Pancreas (tissue), 10 donors: Measurements from ENCODE around the gene MAPK8. TPM values are rescaled to one million over a fixed set of nuclear protein-coding genes. Genes with fewer than 3 reads are reported as not detected.
"Not testable (repeated sequence)": the region's sequence is repeated elsewhere in the genome, so short reads cannot be mapped to it uniquely, and the experiment has no call there.

ENCODE experiments used
- ATAC-seq, 4 donors: fragments of 200-7000 bp; cut with Tn5 transposase; one replicate each; pipeline versions ENCODE4 v1.8.0 to v1.9.1; 2020; ENCODE audit warnings: mild to moderate bottlenecking in 4 of 4, moderate library complexity in 4 of 4
- DNase-seq, 6 donors: peaks; one replicate each; pipeline ENCODE4 v3.0.0-alpha.2; 2020
- FAIRE-seq: peaks from 2 replicates; lab custom pipeline; 2012; peaks lifted over from hg19 to GRCh38; lab: Jason Lieb, UNC
- H3K27ac ChIP-seq, 4 donors: fragments of 200-600 bp; sonication (generic); 1 replicate in 3 of 4; 2 replicates in 1 of 4; pipeline versions ENCODE4 v1.5.0 to v1.8.0; 2020
- H3K27me3 ChIP-seq, 4 donors: fragments of 200-600 bp; one replicate each; pipeline ENCODE4 v1.8.0; 2021
- H3K36me3 ChIP-seq, 3 donors: fragments of 200-600 bp; sonication (generic) in 1 of 3; one replicate each; pipeline versions ENCODE4 v1.5.0 to v1.8.0; 2020 to 2021
- H3K4me1 ChIP-seq, 3 donors: fragments of 200-600 bp; one replicate each; pipeline ENCODE4 v1.8.0; 2021
- H3K4me3 ChIP-seq, 4 donors: fragments of 200-600 bp; sonication (generic) in 2 of 4; one replicate each; pipeline versions ENCODE4 v1.5.0 to v1.8.0; 2020 to 2021
- H3K9me3 ChIP-seq, 4 donors: fragments of 200-600 bp; one replicate each; pipeline ENCODE4 v1.8.0; 2021
- CTCF ChIP-seq, 4 donors: fragments of 200-600 bp; sonication (generic) in 3 of 4; IDR thresholded peaks; one replicate each; pipeline versions ENCODE4 v1.5.0 to v1.8.0; 2021; ENCODE audit warnings: antibody characterized with exemption in 4 of 4
- WGBS, 2 donors: extraction: QIAGEN DNeasy Blood & Tissue Kit; methylation state at CpG; one replicate each; pipeline ENCODE4 v1.1.7; 2013; 5-methylcytosine and 5-hydroxymethylcytosine counted together
- intact Hi-C, 3 donors: fragments of 100-400 bp; cut with DNase I; formaldehyde crosslinking; loops; one replicate each; pipeline versions ENCODE4 v1.11.1 to v1.14.2; 2022
- polyA plus RNA-seq, 2 donors: library from polyadenylated mRNA; stranded (reverse); fragments of 200-250 nt; gene quantifications; one replicate each; pipeline ENCODE4 v1.2.3, GENCODE V29; 2013
- total RNA-seq, 6 donors: library from RNA; stranded (reverse); fragmentation: NEBNext Ultra II Directional in 4 of 6; extraction: Animal tissue kit (Norgen Biotek cat#: 25700) in 4 of 6; gene quantifications; one replicate each; pipeline versions ENCODE4 v1.2.1 to v1.2.4, GENCODE V29; 2021 to 2023
- donor health status: healthy with polysubstance abuse.
- donor health status: DM: no; HTN: no; CAD: no; lungs with moderate emphysema.
- donor health status: DM: no; HTN: no; CAD: no.
- donor health status: control.
- donor health status: control.
- donor health status: Bipolar disorder and iron deficiency.
- donor health status: DM: yes; HTN: yes; CAD: no.
- donor health status: DM: no; HTN: no; CAD: no.
- donor health status: DM: no; HTN: no; CAD: no.
- donor health status: DM: yes; HTN: yes; CAD: no.

Gene MAPK8
- total and polyA plus RNA-seq, 8 donors, result 4.0 to 25.5 (median 17.0) TPM

GRCh38 chr10:48343106-48343505, 36.6 kb downstream of the MAPK8 start:
- Histone ChIP-seq H3K4me1 (peaks cover 0 to 16% (median 7%) of the 10 kb centered on the region in 3 donors), H3K27me3 (no peaks in the 10 kb centered on the region), H3K27ac (no peak overlapping the region), H3K9me3 (no peaks in the 10 kb centered on the region), H3K4me3 (no peak overlapping the region), H3K36me3 (no peaks in the 10 kb centered on the region)
- intact Hi-C loops, result no loop called here
- 27% methylated on average over 2 of the region's 2 CpGs for WGBS, 2 donors
- no peak for FAIRE-seq
- DNase-seq, result no peak
- ATAC-seq, result peak in 1 of 4 donors; percentile 28
- TF ChIP-seq CTCF (IDR thresholded peaks at IDR 0.05), result no peak

GRCh38 chr10:48343921-48344598, 37.6 kb downstream of the MAPK8 start:
- H3K9me3 ChIP-seq, result no peaks in the 10 kb centered on the region
- H3K4me1 ChIP-seq, result peaks cover 0 to 16% (median 7%) of the 10 kb centered on the region in 3 donors
- H3K27ac ChIP-seq, result no peak overlapping the region
- TF ChIP-seq CTCF (IDR thresholded peaks at IDR 0.05), result no peak
- no peak for FAIRE-seq
- intact Hi-C loops, result no loop called here
- H3K36me3 ChIP-seq, result no peaks in the 10 kb centered on the region
- no peaks in the 10 kb centered on the region for H3K27me3 ChIP-seq
- DNase-seq, result peak in 2 of 6 donors; percentile 26 to 46
- ATAC-seq, result peak in 3 of 4 donors; percentile 57 to 74 (median 71)
- no peak overlapping the region for H3K4me3 ChIP-seq
- WGBS, 2 donors, result 26 to 30% methylated on average over 3 of the region's 3 CpGs

DNA sequence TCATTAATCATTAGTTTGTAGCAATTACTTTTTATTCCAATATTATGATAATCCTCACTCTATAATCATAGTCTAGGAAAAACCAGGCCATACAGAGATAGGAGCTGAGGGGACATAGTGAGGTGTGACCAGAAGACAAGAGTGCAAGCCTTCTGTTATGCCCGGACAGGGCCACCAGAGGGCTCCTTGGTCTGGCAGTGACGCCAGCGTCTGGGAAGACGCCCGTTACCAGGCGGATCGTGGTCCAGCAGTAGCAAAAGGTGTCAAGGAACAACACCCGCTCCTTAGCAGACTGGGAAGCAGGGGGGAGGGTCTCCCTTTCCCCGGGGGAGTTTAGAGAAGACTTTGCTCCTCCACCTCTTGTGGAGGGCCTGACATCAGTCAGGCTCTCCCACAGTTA, 39.8 kb downstream of the MAPK8 start:
- FAIRE-seq, intact Hi-C loops, H3K36me3 ChIP-seq, H3K27me3 ChIP-seq, H3K4me3 ChIP-seq, ATAC-seq, H3K27ac ChIP-seq, H3K9me3 ChIP-seq: not testable (repeated sequence)
- WGBS, 2 donors, result 95 to 98% methylated on average over 9 of the region's 9 CpGs
- peaks cover 0 to 16% (median 7%) of the 10 kb centered on the region in 3 donors for H3K4me1 ChIP-seq
- peak in 1 of 6 donors; percentile 37 for DNase-seq

DNA sequence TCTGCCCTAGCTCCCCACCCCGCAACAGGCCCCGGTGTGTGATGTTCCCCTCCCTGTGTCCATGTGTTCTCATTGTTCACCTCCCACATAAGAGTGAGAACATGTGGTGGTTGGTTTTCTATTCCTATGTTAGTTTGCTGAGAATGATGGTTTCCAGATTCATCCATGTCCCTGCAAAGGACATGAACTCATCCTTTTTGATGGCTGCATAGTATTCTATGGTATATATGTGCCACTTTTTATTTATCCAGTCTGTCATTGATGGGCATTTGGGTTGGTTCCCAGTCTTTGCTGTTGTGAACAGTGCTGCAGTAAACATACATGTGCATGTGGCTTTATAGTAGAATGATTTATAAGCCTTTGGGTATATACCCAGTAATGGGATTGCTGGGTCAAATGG, 41.1 kb downstream of the MAPK8 start:
- H3K4me1 ChIP-seq, result peaks cover 0 to 16% (median 7%) of the 10 kb centered on the region in 3 donors
- WGBS, 2 donors, result 94 to 99% methylated on average over 2 of the region's 2 CpGs
- H3K27ac ChIP-seq, H3K9me3 ChIP-seq, DNase-seq, FAIRE-seq, ATAC-seq, H3K27me3 ChIP-seq, intact Hi-C loops, H3K4me3 ChIP-seq, H3K36me3 ChIP-seq: not testable (repeated sequence)

DNA sequence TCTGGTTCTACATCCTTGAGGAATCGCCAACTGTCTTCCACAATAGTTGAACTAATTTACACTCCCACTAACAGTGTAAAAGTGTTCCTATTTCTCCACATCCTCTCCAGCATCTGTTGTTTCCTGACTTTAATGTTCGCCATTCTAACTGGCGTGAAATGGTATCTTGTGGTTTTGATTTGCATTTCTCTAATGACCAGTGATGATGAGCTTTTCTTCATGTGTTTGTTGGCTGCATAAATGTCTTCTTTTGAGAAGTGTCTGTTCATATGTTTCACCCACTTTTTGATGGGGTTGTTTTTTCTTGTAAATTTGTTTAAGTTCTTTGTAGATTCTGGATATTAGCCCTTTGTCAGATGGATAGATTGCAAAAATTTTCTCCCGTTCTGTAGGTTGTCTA, 41.5 kb downstream of the MAPK8 start:
- H3K4me1 ChIP-seq, result peaks cover 0 to 16% (median 7%) of the 10 kb centered on the region in 3 donors
- intact Hi-C loops, DNase-seq, FAIRE-seq, H3K36me3 ChIP-seq, H3K27me3 ChIP-seq, ATAC-seq, H3K27ac ChIP-seq, H3K4me3 ChIP-seq, H3K9me3 ChIP-seq: not testable (repeated sequence)
- WGBS, 2 donors, result 97% methylated on average over 4 of the region's 4 CpGs

- Histone ChIP-seq H3K9me3 (no peaks in the 10 kb centered on the region), H3K4me1 (no peaks in the 10 kb centered on the region), H3K27ac (no peak overlapping the region), H3K4me3 (no peak overlapping the region), H3K36me3 (no peaks in the 10 kb centered on the region), H3K27me3 (no peaks in the 10 kb centered on the region)
- TF ChIP-seq CTCF (IDR thresholded peaks at IDR 0.05), result no peak
- 50 to 55% methylated on average over 2 of the region's 2 CpGs for WGBS, 2 donors
- intact Hi-C loops, result no loop called here
- no peak for FAIRE-seq
- no peak for ATAC-seq
- no peak for DNase-seq
These were observed 46.8 kb downstream of the MAPK8 start for GRCh38 chr10:48353246-48353645.
